Measurements from ENCODE around the gene RAPGEF4. TPM values are rescaled to one million over a fixed set of nuclear protein-coding genes. Genes with fewer than 3 reads are reported as not detected.

RAPGEF4 gene
- total RNA-seq, 1 experiment from 2014 or later, result 0.62 TPM

DNA sequence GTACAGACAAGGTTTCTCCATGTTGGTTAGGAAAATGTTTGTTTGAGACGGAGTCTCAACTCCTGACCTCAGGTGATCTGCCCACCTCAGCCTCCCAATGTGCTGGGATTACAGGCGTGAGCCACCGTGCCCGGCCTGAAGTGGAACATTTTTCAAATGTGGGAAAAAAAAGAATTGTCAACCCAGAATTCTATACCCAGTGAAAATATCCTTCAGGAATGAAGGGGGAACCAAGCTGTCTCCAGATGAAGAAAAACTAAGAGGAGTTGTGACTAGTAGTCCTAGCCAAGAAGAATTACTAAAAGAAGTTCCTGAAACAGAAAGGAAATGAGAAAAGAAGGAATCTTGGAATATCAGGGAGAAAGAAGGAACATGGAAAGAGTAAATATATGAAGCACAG, 25.7 kb downstream of the RAPGEF4 start:
- in situ Hi-C loops (cut with HindIII; ENCODE audit: low pct_unique_long_range_greater_than_20kb, low sequenced_read_pairs) (no loop called here), intact Hi-C loops (cut with micrococcal nuclease; ENCODE audit: unreplicated experiment) (no loop called here)
- Histone ChIP-seq H3K27ac (ENCODE audit: low read length) (no peak overlapping the region), H3K4me3 (ENCODE audit: low read depth in 2 of 2, low read length in 2 of 2) (no peak overlapping the region), H3K9me3 (ENCODE audit: control insufficient read depth, insufficient read depth, low read depth, low read length) (no peaks in the 10 kb centered on the region), H3K4me1 (ENCODE audit: control insufficient read depth, insufficient read depth, low read length) (no peaks in the 10 kb centered on the region), H3K27me3 (ENCODE audit: control insufficient read depth, insufficient read depth, low read length) (peaks cover 9% of the 10 kb centered on the region), H3K36me3 (ENCODE audit: control insufficient read depth, insufficient read depth, low read length) (no peaks in the 10 kb centered on the region)
- POLR2A ChIA-PET, result no interaction called here
- no TSS peak for BruUV-seq (replicated peaks)
- TF ChIP-seq TCF7L2 (IDR thresholded peaks at IDR 0.05; ENCODE audit: low read depth, low read length) (no peak), POLR2AphosphoS5 (IDR thresholded peaks at IDR 0.05; ENCODE audit: low read depth, low read length) (no peak), SIN3A (IDR thresholded peaks at IDR 0.05; ENCODE audit: borderline replicate concordance, insufficient read depth, low read depth, low read length) (no peak)
- TF ChIP-seq, protein P1, sequence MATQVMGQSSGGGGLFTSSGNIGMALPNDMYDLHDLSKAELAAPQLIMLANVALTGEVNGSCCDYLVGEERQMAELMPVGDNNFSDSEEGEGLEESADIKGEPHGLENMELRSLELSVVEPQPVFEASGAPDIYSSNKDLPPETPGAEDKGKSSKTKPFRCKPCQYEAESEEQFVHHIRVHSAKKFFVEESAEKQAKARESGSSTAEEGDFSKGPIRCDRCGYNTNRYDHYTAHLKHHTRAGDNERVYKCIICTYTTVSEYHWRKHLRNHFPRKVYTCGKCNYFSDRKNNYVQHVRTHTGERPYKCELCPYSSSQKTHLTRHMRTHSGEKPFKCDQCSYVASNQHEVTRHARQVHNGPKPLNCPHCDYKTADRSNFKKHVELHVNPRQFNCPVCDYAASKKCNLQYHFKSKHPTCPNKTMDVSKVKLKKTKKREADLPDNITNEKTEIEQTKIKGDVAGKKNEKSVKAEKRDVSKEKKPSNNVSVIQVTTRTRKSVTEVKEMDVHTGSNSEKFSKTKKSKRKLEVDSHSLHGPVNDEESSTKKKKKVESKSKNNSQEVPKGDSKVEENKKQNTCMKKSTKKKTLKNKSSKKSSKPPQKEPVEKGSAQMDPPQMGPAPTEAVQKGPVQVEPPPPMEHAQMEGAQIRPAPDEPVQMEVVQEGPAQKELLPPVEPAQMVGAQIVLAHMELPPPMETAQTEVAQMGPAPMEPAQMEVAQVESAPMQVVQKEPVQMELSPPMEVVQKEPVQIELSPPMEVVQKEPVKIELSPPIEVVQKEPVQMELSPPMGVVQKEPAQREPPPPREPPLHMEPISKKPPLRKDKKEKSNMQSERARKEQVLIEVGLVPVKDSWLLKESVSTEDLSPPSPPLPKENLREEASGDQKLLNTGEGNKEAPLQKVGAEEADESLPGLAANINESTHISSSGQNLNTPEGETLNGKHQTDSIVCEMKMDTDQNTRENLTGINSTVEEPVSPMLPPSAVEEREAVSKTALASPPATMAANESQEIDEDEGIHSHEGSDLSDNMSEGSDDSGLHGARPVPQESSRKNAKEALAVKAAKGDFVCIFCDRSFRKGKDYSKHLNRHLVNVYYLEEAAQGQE (IDR thresholded peaks at IDR 0.05; ENCODE audit: insufficient read depth in 1 of 2, low read depth in 2 of 2, low read length in 1 of 2), result no peak
- TF ChIP-seq, protein P2, sequence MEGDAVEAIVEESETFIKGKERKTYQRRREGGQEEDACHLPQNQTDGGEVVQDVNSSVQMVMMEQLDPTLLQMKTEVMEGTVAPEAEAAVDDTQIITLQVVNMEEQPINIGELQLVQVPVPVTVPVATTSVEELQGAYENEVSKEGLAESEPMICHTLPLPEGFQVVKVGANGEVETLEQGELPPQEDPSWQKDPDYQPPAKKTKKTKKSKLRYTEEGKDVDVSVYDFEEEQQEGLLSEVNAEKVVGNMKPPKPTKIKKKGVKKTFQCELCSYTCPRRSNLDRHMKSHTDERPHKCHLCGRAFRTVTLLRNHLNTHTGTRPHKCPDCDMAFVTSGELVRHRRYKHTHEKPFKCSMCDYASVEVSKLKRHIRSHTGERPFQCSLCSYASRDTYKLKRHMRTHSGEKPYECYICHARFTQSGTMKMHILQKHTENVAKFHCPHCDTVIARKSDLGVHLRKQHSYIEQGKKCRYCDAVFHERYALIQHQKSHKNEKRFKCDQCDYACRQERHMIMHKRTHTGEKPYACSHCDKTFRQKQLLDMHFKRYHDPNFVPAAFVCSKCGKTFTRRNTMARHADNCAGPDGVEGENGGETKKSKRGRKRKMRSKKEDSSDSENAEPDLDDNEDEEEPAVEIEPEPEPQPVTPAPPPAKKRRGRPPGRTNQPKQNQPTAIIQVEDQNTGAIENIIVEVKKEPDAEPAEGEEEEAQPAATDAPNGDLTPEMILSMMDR (IDR thresholded peaks at IDR 0.05), result no peak
- CTCF ChIA-PET, result no interaction called here
- DNase-seq (ENCODE audit: low read depth, low spot score) (no peak), ATAC-seq (no peak)

- POLR2A ChIA-PET, result no interaction called here
- H3K9me3 ChIP-seq (ENCODE audit: control insufficient read depth, insufficient read depth, low read depth, low read length), result no peaks in the 10 kb centered on the region
- intact Hi-C loops (cut with micrococcal nuclease; ENCODE audit: unreplicated experiment), result no loop called here
- no TSS peak for BruUV-seq (replicated peaks)
- no peak for ATAC-seq
- H3K36me3 ChIP-seq (ENCODE audit: control insufficient read depth, insufficient read depth, low read length), result no peaks in the 10 kb centered on the region
- CTCF ChIA-PET, result no interaction called here
- in situ Hi-C loops (cut with HindIII; ENCODE audit: low pct_unique_long_range_greater_than_20kb, low sequenced_read_pairs), result no loop called here
- H3K27ac ChIP-seq (ENCODE audit: low read length), result no peak overlapping the region
- TF ChIP-seq TCF7L2 (IDR thresholded peaks at IDR 0.05; ENCODE audit: low read depth, low read length) (no peak), POLR2AphosphoS5 (IDR thresholded peaks at IDR 0.05; ENCODE audit: low read depth, low read length) (no peak), SIN3A (IDR thresholded peaks at IDR 0.05; ENCODE audit: borderline replicate concordance, insufficient read depth, low read depth, low read length) (no peak)
- TF ChIP-seq, protein P1 (IDR thresholded peaks at IDR 0.05; ENCODE audit: insufficient read depth in 1 of 2, low read depth in 2 of 2, low read length in 1 of 2), result no peak
- TF ChIP-seq, protein P2 (IDR thresholded peaks at IDR 0.05), result no peak
- DNase-seq (ENCODE audit: low read depth, low spot score), result no peak
- H3K4me3 ChIP-seq (ENCODE audit: low read depth in 2 of 2, low read length in 2 of 2), result no peak overlapping the region
- H3K27me3 ChIP-seq (ENCODE audit: control insufficient read depth, insufficient read depth, low read length), result peaks cover 2% of the 10 kb centered on the region
- H3K4me1 ChIP-seq (ENCODE audit: control insufficient read depth, insufficient read depth, low read length), result no peaks in the 10 kb centered on the region
These were observed 26.9 kb downstream of the RAPGEF4 start for GRCh38 chr2:172762574-172762973.

Measured in Panc1 (cell line).